Endothelial cell (in vitro differentiated cells): ENCODE results near the gene ARHGAP26. TPM values are rescaled to one million over a fixed set of nuclear protein-coding genes. Genes with fewer than 3 reads are reported as not detected.

Experiments used
- DNase-seq: peaks from one replicate; pipeline ENCODE4 v3.0.0; 2021; ENCODE audit warnings: low spot score
- H3K27ac Mint-ChIP-seq: one replicate; pipeline ENCODE4 v1.8.0; 2021; ENCODE audit warnings: mixed read lengths, inconsistent platforms; ENCODE audit not compliant: unreplicated experiment
- H3K27me3 Mint-ChIP-seq: one replicate; pipeline ENCODE4 v1.8.0; 2021; ENCODE audit warnings: mild to moderate bottlenecking, moderate library complexity, mixed read lengths, inconsistent platforms; ENCODE audit not compliant: unreplicated experiment
- H3K36me3 Mint-ChIP-seq: one replicate; pipeline ENCODE4 v1.8.0; 2021; ENCODE audit warnings: mild to moderate bottlenecking, low read depth, mixed read lengths, inconsistent platforms; ENCODE audit not compliant: unreplicated experiment
- H3K4me1 Mint-ChIP-seq: one replicate; pipeline ENCODE4 v1.8.0; 2021; ENCODE audit warnings: mild to moderate bottlenecking, mixed read lengths, inconsistent platforms; ENCODE audit not compliant: unreplicated experiment
- H3K4me3 Mint-ChIP-seq: one replicate; pipeline ENCODE4 v1.8.0; 2021; ENCODE audit warnings: mild to moderate bottlenecking, mixed read lengths, inconsistent platforms; ENCODE audit not compliant: unreplicated experiment
- H3K9me3 Mint-ChIP-seq: one replicate; pipeline ENCODE4 v1.8.0; 2021; ENCODE audit warnings: mixed read lengths, inconsistent platforms; ENCODE audit not compliant: unreplicated experiment
- total RNA-seq: library from RNA; stranded (reverse); fragmentation: NEBNext Ultra II Directional; extraction: Animal tissue kit (Norgen Biotek cat#: 25700); gene quantifications from one replicate; pipeline ENCODE4 v1.2.1, GENCODE V29; 2021; ENCODE audit not compliant: unreplicated experiment
- TF ChIP-seq, protein P1 (sequence below): fragments of 200-600 bp; sonication (generic); IDR thresholded peaks from one replicate; pipeline ENCODE4 v1.5.0; 2021; ENCODE audit warnings: antibody characterized with exemption; ENCODE audit not compliant: unreplicated experiment

ARHGAP26 gene
- total RNA-seq, 1 donor from 2014 or later = 81.5 TPM

DNA sequence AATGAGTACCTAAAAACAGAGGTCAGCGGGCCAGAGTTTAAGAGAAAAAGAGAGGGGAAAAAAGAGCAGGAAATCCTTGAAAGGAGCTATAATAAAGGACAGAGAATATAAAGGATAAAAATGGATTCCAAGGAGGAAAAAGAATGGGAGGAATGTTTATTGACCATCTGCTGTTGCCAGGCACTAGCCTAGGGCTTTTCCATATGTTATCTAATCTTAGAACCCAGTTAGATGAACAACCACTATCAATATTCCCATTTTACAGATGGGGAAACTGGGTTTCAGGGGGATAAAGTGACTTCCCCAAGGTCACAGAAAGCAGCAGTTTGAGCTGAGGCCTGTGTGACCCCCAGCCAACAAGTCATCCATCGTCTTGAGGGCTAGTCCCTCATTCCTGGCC is 400.8 kb downstream of the ARHGAP26 start:
- Mint-ChIP-seq H3K27me3 (no peaks in the 10 kb centered on the region), H3K4me3 (no peak overlapping the region), H3K36me3 (peaks cover 5% of the 10 kb centered on the region), H3K4me1 (peaks cover 20% of the 10 kb centered on the region), H3K27ac (no peak overlapping the region), H3K9me3 (no peaks in the 10 kb centered on the region)
- TF ChIP-seq, protein P1, sequence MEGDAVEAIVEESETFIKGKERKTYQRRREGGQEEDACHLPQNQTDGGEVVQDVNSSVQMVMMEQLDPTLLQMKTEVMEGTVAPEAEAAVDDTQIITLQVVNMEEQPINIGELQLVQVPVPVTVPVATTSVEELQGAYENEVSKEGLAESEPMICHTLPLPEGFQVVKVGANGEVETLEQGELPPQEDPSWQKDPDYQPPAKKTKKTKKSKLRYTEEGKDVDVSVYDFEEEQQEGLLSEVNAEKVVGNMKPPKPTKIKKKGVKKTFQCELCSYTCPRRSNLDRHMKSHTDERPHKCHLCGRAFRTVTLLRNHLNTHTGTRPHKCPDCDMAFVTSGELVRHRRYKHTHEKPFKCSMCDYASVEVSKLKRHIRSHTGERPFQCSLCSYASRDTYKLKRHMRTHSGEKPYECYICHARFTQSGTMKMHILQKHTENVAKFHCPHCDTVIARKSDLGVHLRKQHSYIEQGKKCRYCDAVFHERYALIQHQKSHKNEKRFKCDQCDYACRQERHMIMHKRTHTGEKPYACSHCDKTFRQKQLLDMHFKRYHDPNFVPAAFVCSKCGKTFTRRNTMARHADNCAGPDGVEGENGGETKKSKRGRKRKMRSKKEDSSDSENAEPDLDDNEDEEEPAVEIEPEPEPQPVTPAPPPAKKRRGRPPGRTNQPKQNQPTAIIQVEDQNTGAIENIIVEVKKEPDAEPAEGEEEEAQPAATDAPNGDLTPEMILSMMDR = no peak
- no peak for DNase-seq

DNA sequence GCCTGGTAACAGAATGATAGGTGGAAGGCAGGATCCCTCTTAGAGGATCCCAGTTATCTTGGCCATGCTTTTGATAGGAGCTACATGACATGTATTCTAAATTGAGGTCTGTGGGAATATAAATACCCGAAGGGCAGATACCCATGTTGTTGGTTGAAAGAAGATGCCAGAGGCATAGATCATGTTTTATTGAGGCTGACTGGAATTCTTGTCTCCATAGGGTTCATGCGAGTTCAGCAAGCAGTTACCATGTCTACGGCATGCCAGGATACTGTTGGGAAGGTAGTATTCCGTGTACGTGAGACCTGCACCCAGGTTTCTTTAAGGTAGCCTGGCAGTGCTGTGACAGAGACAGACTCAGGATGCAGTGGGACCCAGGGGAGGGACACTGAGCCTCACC is 402.6 kb downstream of the ARHGAP26 start:
- TF ChIP-seq, protein P1 = no peak
- Mint-ChIP-seq H3K4me1 (peaks cover 20% of the 10 kb centered on the region), H3K27me3 (peaks cover 3% of the 10 kb centered on the region), H3K4me3 (no peak overlapping the region), H3K36me3 (peaks cover 5% of the 10 kb centered on the region), H3K9me3 (no peaks in the 10 kb centered on the region), H3K27ac (no peak overlapping the region)
- DNase-seq = no peak

DNA sequence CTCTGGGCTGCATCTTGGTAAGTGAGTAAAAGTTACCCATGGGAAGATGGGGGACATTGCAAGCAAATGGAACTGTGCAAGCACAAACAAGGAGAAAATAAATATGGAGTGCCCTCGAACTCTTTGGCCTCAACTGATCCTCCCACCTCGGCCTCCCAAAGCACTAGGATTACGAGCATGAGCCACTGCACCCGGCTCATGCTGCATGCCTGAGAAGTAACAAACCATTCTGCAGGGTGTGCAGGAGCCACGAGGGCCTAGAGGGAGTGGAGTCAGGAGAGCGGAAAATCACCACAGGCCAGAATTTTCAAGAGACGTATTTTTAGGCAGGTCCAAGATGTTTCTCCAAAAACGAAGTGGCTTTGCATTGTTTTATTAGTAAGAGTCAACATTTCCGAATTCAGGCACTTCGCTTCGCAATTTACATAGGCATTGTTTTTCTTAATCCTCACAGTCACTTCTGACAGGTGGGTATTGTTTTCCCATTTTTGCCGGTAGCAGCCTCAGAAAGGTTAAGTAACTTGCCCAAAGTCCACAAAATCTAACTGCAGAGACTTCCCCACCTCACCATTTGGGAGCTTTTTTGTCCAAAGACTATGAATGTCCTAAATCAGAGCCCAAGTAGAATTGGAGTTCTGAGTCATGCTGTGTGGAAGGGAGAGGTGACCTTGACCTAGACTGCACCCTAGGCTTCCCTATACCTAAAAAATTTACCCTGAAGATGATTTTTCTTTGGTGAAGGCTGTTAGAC is 403.1 kb downstream of the ARHGAP26 start:
- no peak overlapping the region for H3K27ac Mint-ChIP-seq
- peaks cover 3% of the 10 kb centered on the region for H3K27me3 Mint-ChIP-seq
- H3K36me3 Mint-ChIP-seq = peaks cover 5% of the 10 kb centered on the region
- TF ChIP-seq, protein P1 = no peak
- peaks cover 20% of the 10 kb centered on the region for H3K4me1 Mint-ChIP-seq
- H3K4me3 Mint-ChIP-seq = no peak overlapping the region
- no peaks in the 10 kb centered on the region for H3K9me3 Mint-ChIP-seq
- DNase-seq = no peak

DNA sequence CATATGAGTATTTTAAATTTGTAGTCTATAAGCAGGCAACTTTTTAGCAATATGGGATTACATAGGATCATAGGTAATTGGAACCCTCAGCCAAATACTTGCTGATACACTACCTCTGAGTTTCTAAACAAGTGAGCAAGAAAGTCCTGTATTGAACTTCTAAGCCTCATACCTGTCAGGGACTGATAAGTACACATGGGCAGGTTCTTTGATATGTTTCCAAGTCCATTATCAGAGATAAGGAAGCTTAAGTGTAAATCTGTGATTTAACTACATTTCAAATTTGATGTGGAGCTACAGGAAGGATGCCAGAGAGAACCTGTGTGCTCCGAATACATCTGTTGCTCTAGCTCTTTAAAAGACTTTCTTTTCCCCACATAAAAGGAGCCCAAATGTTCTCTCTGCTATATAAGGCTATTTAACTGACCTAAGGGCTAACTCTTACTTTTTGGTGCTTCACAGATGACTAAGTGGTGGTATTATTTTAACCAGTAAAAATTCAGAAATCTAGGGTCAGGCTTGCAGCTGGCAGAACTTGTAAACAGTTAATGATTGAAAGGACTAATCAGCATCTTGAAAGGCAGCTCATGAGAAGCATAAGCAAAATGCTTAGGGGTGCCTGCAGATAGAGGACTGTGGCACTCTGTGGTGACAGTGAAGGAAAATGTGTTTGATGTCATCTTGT is 404.7 kb downstream of the ARHGAP26 start:
- DNase-seq = no peak
- Mint-ChIP-seq H3K27me3 (peaks cover 6% of the 10 kb centered on the region), H3K27ac (no peak overlapping the region), H3K9me3 (no peaks in the 10 kb centered on the region), H3K36me3 (peaks cover 5% of the 10 kb centered on the region), H3K4me1 (peaks cover 20% of the 10 kb centered on the region), H3K4me3 (no peak overlapping the region)
- TF ChIP-seq, protein P1 = no peak

DNA sequence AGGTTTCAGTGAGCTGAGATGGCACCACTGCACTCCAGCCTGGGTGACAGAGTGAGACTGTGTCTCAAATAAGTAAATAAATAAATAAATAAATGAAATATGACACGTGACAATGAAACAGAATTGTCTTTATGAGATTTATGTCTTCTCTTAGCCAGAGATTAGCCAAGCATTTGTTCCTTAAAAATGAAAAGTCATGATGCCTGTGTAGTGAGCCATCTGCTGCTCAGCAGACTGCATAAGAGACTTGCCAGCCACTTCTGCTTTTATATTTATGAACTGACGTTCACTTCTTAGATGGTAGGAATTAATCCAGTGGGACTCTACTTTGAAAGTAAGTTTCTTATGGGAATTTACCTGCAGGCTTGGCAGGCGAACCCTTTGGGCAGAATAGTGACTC is 405.9 kb downstream of the ARHGAP26 start:
- peaks cover 13% of the 10 kb centered on the region for H3K36me3 Mint-ChIP-seq
- TF ChIP-seq, protein P1 = no peak
- no peak overlapping the region for H3K4me3 Mint-ChIP-seq
- H3K27me3 Mint-ChIP-seq = peaks cover 10% of the 10 kb centered on the region
- no peaks in the 10 kb centered on the region for H3K9me3 Mint-ChIP-seq
- no peak overlapping the region for H3K27ac Mint-ChIP-seq
- DNase-seq = no peak
- H3K4me1 Mint-ChIP-seq = peaks cover 22% of the 10 kb centered on the region
